Prostate gland (tissue), 2 donors: Measurements from ENCODE around the gene FRRS1L.

Experiments used
- POLR2A ChIP-seq: fragments of 450-650 bp; IDR thresholded peaks from one replicate; pipeline ENCODE4 v1.6.1; 2016; ENCODE audit warnings: antibody characterized with exemption, mild to moderate bottlenecking
- POLR2AphosphoS5 ChIP-seq: sonication (generic); formaldehyde crosslinking; IDR thresholded peaks from one replicate; pipeline ENCODE4 v1.6.1; 2017; ENCODE audit warnings: antibody characterized with exemption
- TF ChIP-seq, protein P1 (sequence below), 4 experiments: fragments of 200-600 bp in 2 of 4; fragments of 450-650 bp in 2 of 4; sonication (generic) in 2 of 4; IDR thresholded peaks; 1 replicate in 3 of 4; 2 replicates in 1 of 4; pipeline ENCODE4 v1.5.1; 2016 to 2019; ENCODE audit warnings: antibody characterized with exemption in 4 of 4, mild to moderate bottlenecking in 2 of 4, moderate library complexity in 2 of 4

DNA sequence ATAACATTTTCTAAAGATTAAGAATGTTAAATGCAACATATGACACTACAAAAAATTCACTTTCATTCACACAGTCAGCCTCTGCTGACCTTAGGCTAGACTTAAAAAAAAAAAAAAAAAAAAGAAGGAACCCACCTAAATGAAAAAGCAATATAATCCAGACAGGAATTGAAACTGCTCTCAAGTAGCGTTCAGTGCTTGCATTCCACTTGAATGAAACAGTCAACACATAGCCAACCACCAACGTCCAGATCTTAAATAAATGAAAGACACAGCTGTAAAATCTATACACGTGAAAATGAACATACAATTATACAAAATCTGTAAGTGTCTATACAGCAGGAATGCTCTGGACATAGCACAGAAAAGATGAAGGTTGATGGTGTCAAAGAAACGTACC lies 58.7 kb downstream of the FRRS1L start:
- TF ChIP-seq POLR2A (no peak), POLR2AphosphoS5 (no peak)
- TF ChIP-seq, protein P1, sequence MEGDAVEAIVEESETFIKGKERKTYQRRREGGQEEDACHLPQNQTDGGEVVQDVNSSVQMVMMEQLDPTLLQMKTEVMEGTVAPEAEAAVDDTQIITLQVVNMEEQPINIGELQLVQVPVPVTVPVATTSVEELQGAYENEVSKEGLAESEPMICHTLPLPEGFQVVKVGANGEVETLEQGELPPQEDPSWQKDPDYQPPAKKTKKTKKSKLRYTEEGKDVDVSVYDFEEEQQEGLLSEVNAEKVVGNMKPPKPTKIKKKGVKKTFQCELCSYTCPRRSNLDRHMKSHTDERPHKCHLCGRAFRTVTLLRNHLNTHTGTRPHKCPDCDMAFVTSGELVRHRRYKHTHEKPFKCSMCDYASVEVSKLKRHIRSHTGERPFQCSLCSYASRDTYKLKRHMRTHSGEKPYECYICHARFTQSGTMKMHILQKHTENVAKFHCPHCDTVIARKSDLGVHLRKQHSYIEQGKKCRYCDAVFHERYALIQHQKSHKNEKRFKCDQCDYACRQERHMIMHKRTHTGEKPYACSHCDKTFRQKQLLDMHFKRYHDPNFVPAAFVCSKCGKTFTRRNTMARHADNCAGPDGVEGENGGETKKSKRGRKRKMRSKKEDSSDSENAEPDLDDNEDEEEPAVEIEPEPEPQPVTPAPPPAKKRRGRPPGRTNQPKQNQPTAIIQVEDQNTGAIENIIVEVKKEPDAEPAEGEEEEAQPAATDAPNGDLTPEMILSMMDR (IDR thresholded peaks at IDR 0.05) = no peak
